Activated T-cell treated with anti-CD3 and anti-CD28 coated beads for 4 hours (primary cell): ENCODE measurements around the gene KATNAL2.

Experiments used
- DNase-seq: peaks from one replicate; pipeline ENCODE4 v3.0.0-alpha.2; 2020

Gene KATNAL2

DNA sequence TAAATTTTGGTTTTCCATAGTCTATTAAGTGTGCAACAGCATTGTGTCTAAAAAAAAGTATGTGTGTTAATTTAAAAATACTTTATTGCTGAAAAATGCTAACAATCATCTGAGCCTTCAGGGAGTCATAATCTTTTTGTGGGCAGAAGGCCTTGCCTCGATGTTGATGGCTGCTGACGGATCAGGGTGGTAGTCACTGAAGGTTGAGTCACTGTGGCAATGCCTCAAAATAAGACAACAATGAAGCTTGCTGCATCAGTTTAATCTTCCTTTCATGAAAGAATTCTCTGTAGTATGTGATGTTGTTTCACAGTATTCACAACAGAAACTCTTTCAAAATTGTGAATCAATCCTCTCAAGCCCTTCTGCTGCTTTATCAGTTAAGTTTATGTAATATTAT lies 201.6 kb downstream of the KATNAL2 start:
- DNase-seq, result no peak

DNA sequence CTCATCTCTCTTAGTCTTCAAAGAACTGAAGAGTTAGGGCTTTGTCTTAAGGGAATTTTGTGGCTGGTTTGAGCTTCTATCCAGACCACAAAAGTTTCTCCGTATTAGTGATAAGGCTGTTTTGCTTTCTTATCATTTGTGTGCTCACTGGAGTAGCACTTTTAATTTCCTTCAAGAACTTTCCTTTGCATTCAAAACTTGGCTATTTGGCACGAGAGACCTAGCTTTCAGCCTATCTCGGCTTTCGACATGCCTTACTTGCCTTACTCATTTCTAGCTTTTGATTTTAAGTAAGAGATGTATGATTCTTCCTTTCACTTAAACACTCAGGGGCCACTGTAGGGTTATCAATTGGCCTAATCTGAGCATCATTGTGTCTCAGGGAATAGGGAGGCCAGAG lies 203.0 kb downstream of the KATNAL2 start:
- no peak for DNase-seq

DNA sequence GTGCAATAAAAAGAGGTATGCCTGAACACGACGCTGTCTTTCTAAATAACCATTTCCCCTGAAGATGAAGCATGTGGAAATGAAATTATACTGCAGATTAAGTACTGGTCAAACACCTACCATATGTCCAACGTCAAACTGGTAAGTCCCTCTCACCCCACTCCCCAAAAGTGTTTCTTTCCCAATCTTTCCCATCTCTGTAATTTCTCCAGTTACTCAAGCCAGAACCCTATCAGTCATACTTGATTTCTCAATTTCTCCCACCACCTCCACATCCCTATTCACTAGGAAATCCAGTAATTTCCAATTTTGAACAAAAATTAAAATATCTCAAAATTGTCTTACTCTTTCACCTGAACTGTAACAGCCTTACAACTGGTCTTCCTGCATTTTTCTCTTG lies 203.7 kb downstream of the KATNAL2 start:
- no peak for DNase-seq

DNA sequence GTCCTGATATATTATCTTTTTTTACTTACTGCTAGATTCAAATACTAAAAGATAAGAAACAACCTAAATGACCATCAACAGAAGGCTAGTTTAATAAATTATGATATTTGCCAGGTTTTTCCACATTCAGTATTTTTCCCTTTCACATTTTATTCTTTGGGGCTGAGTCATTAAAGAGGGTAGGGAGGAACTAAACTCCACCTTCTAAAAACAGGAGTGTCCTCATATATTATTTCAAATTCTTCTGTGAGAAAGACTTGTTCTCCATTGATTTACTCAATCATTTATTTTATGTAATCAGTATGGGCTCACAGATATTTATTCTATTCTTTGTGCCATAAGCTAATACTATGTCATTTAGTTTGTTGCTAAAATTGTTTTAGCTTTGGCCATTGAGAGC lies 223.9 kb downstream of the KATNAL2 start:
- no peak for DNase-seq

DNA sequence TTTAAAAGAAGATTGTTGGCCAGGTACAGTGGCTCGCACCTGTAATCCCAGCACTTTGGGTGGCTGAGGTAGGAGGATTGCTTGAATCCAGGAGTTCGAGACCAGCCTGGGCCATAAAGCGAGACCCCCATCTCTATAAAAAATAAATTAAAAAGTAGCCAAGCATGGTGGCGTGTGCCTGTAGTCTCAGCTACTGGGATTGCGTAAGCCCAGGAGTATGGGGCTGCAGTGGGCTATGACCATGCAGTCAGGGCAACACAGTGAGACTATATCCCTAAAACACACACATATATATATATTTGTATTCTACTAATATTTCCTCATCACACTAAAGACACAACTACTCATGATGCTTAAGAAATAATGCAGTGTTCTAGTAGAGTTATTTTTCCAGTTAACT lies 225.8 kb downstream of the KATNAL2 start:
- DNase-seq, result no peak

DNA sequence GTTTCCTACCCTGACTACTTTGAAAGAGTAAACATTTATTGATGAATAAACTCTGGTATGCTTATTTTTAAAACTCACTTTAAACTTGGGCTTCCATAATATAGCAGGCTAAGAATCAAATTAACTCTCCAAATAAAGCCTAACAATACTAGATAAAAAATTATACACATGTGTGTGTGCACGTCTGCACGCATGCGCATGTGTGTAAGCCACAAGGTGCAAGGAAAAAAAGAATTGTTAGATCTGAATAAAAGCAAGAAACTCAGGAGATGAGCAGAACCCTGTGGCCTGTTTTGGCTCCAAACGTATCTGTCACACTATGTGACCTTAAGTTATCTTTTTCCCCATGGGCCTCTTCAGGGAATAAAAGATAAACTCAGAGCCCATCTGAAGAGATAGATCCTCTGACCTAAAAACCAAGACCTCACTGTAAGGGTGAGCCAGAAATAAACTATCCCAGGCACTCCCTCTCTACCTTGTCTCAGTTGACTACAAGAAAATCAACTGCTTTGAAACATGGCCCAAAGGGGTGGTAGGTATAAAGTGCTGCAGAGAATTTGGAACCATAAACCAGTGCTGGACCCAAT lies 226.6 kb downstream of the KATNAL2 start:
- DNase-seq, result no peak

DNA sequence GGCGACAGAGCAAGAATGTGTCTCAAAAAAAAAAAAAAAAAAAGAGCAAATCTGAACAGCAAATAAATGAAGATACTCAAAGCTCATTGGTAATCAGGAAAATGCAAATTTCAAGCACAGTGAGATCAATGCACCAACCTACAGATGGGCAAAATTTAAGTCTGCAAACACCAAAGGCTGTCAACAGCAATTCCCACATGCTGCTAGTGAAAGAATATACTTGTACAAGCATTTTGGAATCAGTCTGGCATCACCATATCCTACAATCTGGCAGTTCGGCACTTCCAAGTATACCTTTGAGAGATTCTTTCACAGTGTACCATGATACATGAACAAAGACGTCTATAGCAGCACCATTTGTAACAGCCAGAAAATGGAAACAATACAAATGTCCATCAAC lies 228.8 kb downstream of the KATNAL2 start:
- no peak for DNase-seq

DNA sequence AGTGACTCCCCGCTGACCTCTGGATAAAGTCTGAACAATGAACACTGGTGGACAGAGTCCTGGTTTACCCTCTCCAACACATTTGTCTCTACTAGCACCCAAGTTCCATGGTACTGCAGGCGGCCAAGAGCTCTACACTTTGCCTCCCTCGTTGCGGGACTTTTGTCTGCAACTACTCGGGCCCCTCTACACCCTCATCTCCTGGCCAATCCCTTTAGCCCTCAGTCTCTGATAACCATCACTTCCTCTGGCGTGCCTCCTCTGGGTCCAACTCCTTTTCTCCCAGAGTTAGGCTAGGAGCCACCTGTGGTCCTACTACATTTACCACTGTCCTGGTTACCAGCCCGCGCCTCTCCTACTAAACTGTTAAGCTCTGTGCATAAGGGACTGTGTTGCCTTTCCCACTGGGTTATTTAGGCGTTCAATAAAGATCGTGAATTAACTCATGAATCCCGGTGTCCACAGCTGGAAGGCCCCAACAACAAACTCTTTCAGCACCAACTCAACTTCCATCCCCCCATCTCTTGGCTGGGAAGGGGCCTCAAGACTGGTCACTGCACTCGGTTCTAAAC lies 232.1 kb downstream of the KATNAL2 start:
- DNase-seq, result no peak

DNA sequence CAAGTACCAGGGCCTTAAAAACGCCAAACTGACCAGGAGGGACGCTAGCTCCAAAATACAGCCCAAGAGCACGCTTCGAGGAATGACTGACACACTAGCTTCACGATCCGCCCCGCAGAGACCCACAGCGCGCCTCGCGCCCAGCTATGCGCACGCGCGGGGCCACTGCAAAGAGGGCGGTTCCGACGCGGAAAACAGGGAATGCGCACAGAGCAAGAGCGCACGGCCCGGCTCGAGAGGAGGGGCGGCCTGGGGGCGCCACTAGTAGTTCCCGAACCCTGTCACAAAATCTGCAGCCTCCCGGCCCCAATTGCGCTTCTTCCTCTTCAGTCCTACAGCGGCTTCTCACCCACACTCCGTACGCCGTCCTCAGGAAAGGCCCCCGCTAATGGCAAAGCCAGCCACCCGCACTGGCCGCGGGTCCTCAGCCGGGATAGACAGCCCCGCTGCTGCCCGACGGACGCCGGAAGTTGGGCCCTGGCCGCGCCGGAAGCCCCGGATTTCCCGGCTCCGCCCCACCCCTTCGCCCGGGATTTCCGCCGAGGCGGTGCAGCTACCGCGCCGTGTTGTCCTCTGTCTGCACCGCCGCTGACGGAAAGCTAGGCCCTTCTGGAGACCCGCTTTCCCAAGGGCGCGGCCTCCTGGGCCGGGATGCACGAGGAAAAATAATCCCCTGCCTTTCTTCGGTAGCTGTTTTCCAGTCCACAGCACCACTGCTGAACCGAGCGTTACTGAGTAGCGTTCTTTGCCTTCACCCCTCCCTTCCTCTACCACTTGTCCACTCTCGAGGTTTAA lies 232.8 kb downstream of the KATNAL2 start, which contains the start of gene HDHD2:
TSS of gene HDHD2 (minus strand) at position 472 of the 795 bp plus-strand sequence. CDS start 14,061 bp downstream, outside the sequence.
- DNase-seq, result peak; percentile 67

DNA sequence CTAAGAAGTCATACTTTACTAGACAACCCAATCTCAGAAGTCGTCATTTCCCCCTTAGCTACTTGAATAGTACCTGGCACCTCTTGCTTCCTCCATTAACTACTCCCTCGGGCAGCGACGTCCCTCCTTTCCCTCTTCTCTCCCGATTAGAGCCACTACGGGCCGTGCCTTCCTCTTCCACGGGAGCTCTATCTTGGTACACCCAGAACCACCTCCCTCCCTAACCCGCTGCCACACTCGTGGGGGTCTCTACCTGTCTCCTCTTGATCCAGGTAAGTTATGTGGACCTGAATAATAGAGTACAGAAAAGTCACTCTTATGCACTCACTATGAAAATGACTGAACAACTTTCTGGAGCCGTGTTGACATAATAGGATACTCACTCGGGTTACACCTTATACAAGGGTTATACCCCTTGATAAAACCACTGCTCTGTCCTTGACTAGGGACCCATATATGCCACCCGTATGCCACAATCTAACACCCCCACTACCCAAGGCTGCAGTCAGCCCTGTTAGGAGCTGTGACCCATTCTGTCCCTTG lies 233.5 kb downstream of the KATNAL2 start:
- DNase-seq, result no peak

DNA sequence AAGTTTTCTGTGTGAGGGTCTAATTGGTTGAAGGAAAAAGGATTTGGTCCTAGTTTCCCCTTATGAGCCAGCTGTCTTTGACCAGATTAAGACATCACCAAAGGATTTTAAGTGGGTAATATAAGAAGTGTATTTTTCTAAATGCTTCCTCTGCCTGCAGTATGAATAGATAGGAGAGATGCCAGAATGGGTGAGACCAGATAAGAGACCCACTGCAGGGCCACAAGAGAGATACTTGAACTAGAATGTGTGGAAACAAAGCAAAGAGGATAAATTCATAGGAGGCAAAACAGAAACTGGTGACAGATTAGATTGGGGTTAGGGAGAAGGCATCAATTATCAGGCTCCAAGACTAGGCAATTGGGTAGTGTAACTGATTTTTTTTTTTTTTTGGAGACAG lies 234.0 kb downstream of the KATNAL2 start:
- no peak for DNase-seq
